WTC11 (cell line): ENCODE data around the gene SLC7A6. TPM values are rescaled to one million over a fixed set of nuclear protein-coding genes. Genes with fewer than 3 reads are reported as not detected.
A peak's percentile ranks its signal among the peaks of the same experiment; 100 is the strongest.

Experiments used
- AFF4 ChIP-seq: sonication (generic); formaldehyde crosslinking; IDR thresholded peaks from 2 replicates; pipeline ENCODE4 v1.8.1; 2023; ENCODE audit warnings: mild to moderate bottlenecking, missing genetic modification reagents, borderline replicate concordance
- ATF3 ChIP-seq: sonication (generic); formaldehyde crosslinking; conservative IDR thresholded peaks from 2 replicates; pipeline ENCODE4 v1.8.1; 2022; ENCODE audit warnings: mild to moderate bottlenecking, missing genetic modification reagents
- ATF6 ChIP-seq: sonication (generic); formaldehyde crosslinking; IDR thresholded peaks from 2 replicates; pipeline ENCODE4 v1.8.1; 2023; ENCODE audit warnings: mild to moderate bottlenecking, missing genetic modification reagents
- CBFB ChIP-seq: sonication (generic); formaldehyde crosslinking; IDR thresholded peaks from 2 replicates; pipeline ENCODE4 v1.8.1; 2022; ENCODE audit warnings: mild to moderate bottlenecking, low read depth, missing genetic modification reagents
- ETV6 ChIP-seq: sonication (generic); formaldehyde crosslinking; IDR thresholded peaks from 2 replicates; pipeline ENCODE4 v1.8.1; 2022; ENCODE audit warnings: mild to moderate bottlenecking, missing genetic modification reagents
- FOXJ3 ChIP-seq: sonication (generic); formaldehyde crosslinking; IDR thresholded peaks from 2 replicates; pipeline ENCODE4 v1.9.0; 2021; ENCODE audit warnings: missing genetic modification reagents, mild to moderate bottlenecking, borderline replicate concordance
- GRHL2 ChIP-seq: fragments of 250-450 bp; sonication (Bioruptor Pico); IDR thresholded peaks from 2 replicates; pipeline ENCODE4 v1.8.0; 2022; ENCODE audit warnings: mild to moderate bottlenecking, moderate library complexity; ENCODE audit not compliant: insufficient replicate concordance, severe bottlenecking
- GTF2I ChIP-seq: fragments of 250-450 bp; sonication (Bioruptor Pico); conservative IDR thresholded peaks from 2 replicates; pipeline ENCODE4 v1.4.0; 2021; ENCODE audit warnings: mild to moderate bottlenecking
- MXD4 ChIP-seq: fragments of 250-450 bp; sonication (Bioruptor Pico); IDR thresholded peaks from 2 replicates; pipeline ENCODE4 v1.8.0; 2021; ENCODE audit warnings: mild to moderate bottlenecking, moderate library complexity, borderline replicate concordance
- NR3C1 ChIP-seq: sonication (generic); formaldehyde crosslinking; conservative IDR thresholded peaks from 2 replicates; pipeline ENCODE4 v1.8.1; 2023; ENCODE audit warnings: low read depth, mild to moderate bottlenecking, missing genetic modification reagents
- OVOL2 ChIP-seq: fragments of 250-450 bp; sonication (Bioruptor Pico); IDR thresholded peaks from 2 replicates; pipeline ENCODE4 v1.9.0; 2021; ENCODE audit warnings: mild to moderate bottlenecking, borderline replicate concordance
- PRRX2 ChIP-seq: fragments of 250-450 bp; sonication (Bioruptor Pico); IDR thresholded peaks from 2 replicates; pipeline ENCODE4 v1.8.0; 2021; ENCODE audit warnings: mild to moderate bottlenecking
- RELA ChIP-seq: sonication (generic); formaldehyde crosslinking; IDR thresholded peaks from 2 replicates; pipeline ENCODE4 v1.8.1; 2022; ENCODE audit warnings: missing genetic modification reagents, mild to moderate bottlenecking, borderline replicate concordance
- SP1 ChIP-seq: sonication (generic); formaldehyde crosslinking; conservative IDR thresholded peaks from 2 replicates; pipeline ENCODE4 v1.8.1; 2022; ENCODE audit warnings: missing genetic modification reagents
- ZBTB21 ChIP-seq: sonication (generic); formaldehyde crosslinking; IDR thresholded peaks from 2 replicates; pipeline ENCODE4 v1.8.1; 2023; ENCODE audit warnings: mild to moderate bottlenecking, missing genetic modification reagents, borderline replicate concordance
- ZNF121 ChIP-seq: sonication (generic); formaldehyde crosslinking; IDR thresholded peaks from 2 replicates; pipeline ENCODE4 v1.8.0; 2023; ENCODE audit warnings: missing genetic modification reagents
- ZNF219 ChIP-seq: sonication (generic); formaldehyde crosslinking; IDR thresholded peaks from 2 replicates; pipeline ENCODE4 v1.8.0; 2023; ENCODE audit warnings: missing genetic modification reagents, mild to moderate bottlenecking, borderline replicate concordance
- ZNF263 ChIP-seq: sonication (generic); formaldehyde crosslinking; IDR thresholded peaks from 2 replicates; pipeline ENCODE4 v1.8.1; 2022; ENCODE audit warnings: low read depth, mild to moderate bottlenecking, moderate library complexity, missing genetic modification reagents
- ZNF423 ChIP-seq: fragments of 250-450 bp; sonication (Bioruptor Pico); IDR thresholded peaks from 2 replicates; pipeline ENCODE4 v2.1.2; 2022; ENCODE audit warnings: mild to moderate bottlenecking, moderate library complexity
- ZNF425 ChIP-seq: fragments of 250-450 bp; sonication (Bioruptor Pico); conservative IDR thresholded peaks from 2 replicates; pipeline ENCODE4 v1.9.0; 2021; ENCODE audit warnings: mild to moderate bottlenecking
- ZNF671 ChIP-seq: fragments of 250-450 bp; sonication (Bioruptor Pico); IDR thresholded peaks from 2 replicates; pipeline ENCODE4 v1.8.0; 2021; ENCODE audit warnings: mild to moderate bottlenecking
- total RNA-seq: library from RNA; stranded (reverse); gene quantifications from 3 replicates; pipeline ENCODE4 v1.2.3, GENCODE V29; 2021
- TF ChIP-seq, protein P1 (sequence below): sonication (generic); formaldehyde crosslinking; IDR thresholded peaks from 2 replicates; pipeline ENCODE4 v1.8.0; 2023; ENCODE audit warnings: missing genetic modification reagents
- TF ChIP-seq, protein P2 (sequence below): fragments of 250-450 bp; sonication (Bioruptor Pico); IDR thresholded peaks from 2 replicates; pipeline ENCODE4 v1.8.0; 2021; ENCODE audit warnings: mild to moderate bottlenecking
- TF ChIP-seq, protein P3 (sequence below): fragments of 250-450 bp; sonication (Bioruptor Pico); IDR thresholded peaks from 2 replicates; pipeline ENCODE4 v1.9.0; 2021; ENCODE audit warnings: mild to moderate bottlenecking, borderline replicate concordance

The SLC7A6 gene
- total RNA-seq, 1 experiment from 2014 or later, result 27.4 TPM

GRCh38 chr16:68237243-68238028 is 26.9 kb upstream of the SLC7A6 start (continued):
- TF ChIP-seq ATF3, result no peak
- TF ChIP-seq GRHL2 (CRISPR knock-in tag), result no peak
- no peak; the same call in 1 of the 2 replicates for TF ChIP-seq AFF4
- TF ChIP-seq, protein P1, sequence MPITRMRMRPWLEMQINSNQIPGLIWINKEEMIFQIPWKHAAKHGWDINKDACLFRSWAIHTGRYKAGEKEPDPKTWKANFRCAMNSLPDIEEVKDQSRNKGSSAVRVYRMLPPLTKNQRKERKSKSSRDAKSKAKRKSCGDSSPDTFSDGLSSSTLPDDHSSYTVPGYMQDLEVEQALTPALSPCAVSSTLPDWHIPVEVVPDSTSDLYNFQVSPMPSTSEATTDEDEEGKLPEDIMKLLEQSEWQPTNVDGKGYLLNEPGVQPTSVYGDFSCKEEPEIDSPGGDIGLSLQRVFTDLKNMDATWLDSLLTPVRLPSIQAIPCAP (CRISPR knock-in tag), result no peak
- TF ChIP-seq MXD4, result no peak
- TF ChIP-seq ZNF219 (CRISPR knock-in tag), result no peak
- TF ChIP-seq OVOL2 (CRISPR knock-in tag), result no peak
- no peak for TF ChIP-seq PRRX2 (CRISPR knock-in tag)
- TF ChIP-seq, protein P2, sequence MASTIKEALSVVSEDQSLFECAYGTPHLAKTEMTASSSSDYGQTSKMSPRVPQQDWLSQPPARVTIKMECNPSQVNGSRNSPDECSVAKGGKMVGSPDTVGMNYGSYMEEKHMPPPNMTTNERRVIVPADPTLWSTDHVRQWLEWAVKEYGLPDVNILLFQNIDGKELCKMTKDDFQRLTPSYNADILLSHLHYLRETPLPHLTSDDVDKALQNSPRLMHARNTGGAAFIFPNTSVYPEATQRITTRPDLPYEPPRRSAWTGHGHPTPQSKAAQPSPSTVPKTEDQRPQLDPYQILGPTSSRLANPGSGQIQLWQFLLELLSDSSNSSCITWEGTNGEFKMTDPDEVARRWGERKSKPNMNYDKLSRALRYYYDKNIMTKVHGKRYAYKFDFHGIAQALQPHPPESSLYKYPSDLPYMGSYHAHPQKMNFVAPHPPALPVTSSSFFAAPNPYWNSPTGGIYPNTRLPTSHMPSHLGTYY (CRISPR knock-in tag), result no peak
- peak; percentile 78; the same call in 1 of the 2 replicates for TF ChIP-seq ETV6 (CRISPR knock-in tag)
- TF ChIP-seq ATF6 (CRISPR knock-in tag), result no peak
- TF ChIP-seq CBFB (CRISPR knock-in tag), result 0 out of 2 replicates have a peak, but pooled peaks have one; percentile 81
- TF ChIP-seq ZNF671 (CRISPR knock-in tag), result no peak
- TF ChIP-seq, protein P3, sequence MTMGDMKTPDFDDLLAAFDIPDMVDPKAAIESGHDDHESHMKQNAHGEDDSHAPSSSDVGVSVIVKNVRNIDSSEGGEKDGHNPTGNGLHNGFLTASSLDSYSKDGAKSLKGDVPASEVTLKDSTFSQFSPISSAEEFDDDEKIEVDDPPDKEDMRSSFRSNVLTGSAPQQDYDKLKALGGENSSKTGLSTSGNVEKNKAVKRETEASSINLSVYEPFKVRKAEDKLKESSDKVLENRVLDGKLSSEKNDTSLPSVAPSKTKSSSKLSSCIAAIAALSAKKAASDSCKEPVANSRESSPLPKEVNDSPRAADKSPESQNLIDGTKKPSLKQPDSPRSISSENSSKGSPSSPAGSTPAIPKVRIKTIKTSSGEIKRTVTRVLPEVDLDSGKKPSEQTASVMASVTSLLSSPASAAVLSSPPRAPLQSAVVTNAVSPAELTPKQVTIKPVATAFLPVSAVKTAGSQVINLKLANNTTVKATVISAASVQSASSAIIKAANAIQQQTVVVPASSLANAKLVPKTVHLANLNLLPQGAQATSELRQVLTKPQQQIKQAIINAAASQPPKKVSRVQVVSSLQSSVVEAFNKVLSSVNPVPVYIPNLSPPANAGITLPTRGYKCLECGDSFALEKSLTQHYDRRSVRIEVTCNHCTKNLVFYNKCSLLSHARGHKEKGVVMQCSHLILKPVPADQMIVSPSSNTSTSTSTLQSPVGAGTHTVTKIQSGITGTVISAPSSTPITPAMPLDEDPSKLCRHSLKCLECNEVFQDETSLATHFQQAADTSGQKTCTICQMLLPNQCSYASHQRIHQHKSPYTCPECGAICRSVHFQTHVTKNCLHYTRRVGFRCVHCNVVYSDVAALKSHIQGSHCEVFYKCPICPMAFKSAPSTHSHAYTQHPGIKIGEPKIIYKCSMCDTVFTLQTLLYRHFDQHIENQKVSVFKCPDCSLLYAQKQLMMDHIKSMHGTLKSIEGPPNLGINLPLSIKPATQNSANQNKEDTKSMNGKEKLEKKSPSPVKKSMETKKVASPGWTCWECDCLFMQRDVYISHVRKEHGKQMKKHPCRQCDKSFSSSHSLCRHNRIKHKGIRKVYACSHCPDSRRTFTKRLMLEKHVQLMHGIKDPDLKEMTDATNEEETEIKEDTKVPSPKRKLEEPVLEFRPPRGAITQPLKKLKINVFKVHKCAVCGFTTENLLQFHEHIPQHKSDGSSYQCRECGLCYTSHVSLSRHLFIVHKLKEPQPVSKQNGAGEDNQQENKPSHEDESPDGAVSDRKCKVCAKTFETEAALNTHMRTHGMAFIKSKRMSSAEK, result no peak
- no peak; the same call in 1 of the 2 replicates for TF ChIP-seq NR3C1
- no peak for TF ChIP-seq ZNF425 (CRISPR knock-in tag)
- peak; percentile 87 for TF ChIP-seq SP1 (CRISPR knock-in tag)
- no peak for TF ChIP-seq ZNF121
- TF ChIP-seq ZBTB21, result peak; percentile 73; the same call in 1 of the 2 replicates
- TF ChIP-seq FOXJ3 (CRISPR knock-in tag), result no peak
- no peak for TF ChIP-seq GTF2I (CRISPR knock-in tag)
- no peak for TF ChIP-seq ZNF263 (CRISPR knock-in tag)
- no peak for TF ChIP-seq RELA (CRISPR knock-in tag)
- no peak for TF ChIP-seq ZNF423 (CRISPR knock-in tag)
